Hair follicular keratinocyte (primary cell): Measurements from ENCODE around the gene GJE1. TPM values are rescaled to one million over a fixed set of nuclear protein-coding genes. Genes with fewer than 3 reads are reported as not detected.

Source experiments
- total RNA-seq: library from RNA; depleted of rRNA; stranded (reverse); fragments of >200 nt; gene quantifications from 2 replicates; pipeline ENCODE4 v1.2.3, GENCODE V29; 2015

The GJE1 gene
- not detected in 2 replicates for total RNA-seq

GRCh38 chr6:142132625-142133024 lies at the start of gene GJE1:
TSS of gene GJE1 (plus strand) at chr6:142132925. CDS start at chr6:142133159, 234 bp downstream.

GRCh38 chr6:142146828-142147662 lies 14.3 kb downstream of the GJE1 start, which contains the start of the genes NMBR and VTA1:
TSS of gene NMBR (minus strand) at chr6:142147122. CDS start at chr6:142088658, 58,464 bp downstream.
TSS of gene VTA1 (plus strand) at chr6:142147263. CDS start at chr6:142147288, 25 bp downstream.

Other genes starting within 250 kb of the GJE1 start
- gene NMBR, start 14.2 kb downstream of the GJE1 start, total RNA-seq: 0.11 and 0.31 TPM in 2 replicates
- gene VTA1, start 14.3 kb downstream of the GJE1 start, total RNA-seq: 42.6 and 49.8 TPM in 2 replicates
- 17.7 and 19.3 TPM in 2 replicates for gene ADGRG6, start 169.1 kb downstream of the GJE1 start, total RNA-seq